Stimulated activated CD4-positive, alpha-beta T cell treated with anti-CD3 and anti-CD28 coated beads, Interleukin-2, amount 100 ng/mL, for 4 hours (primary cell): ENCODE results near the gene FXYD5.
"Not testable (repeated sequence)": the region's sequence is repeated elsewhere in the genome, so short reads cannot be mapped to it uniquely, and the experiment has no call there.

ENCODE experiments used
- DNase-seq: peaks from one replicate; pipeline ENCODE4 v3.0.0-alpha.2; 2020; ENCODE audit warnings: low read depth

The FXYD5 gene

DNA sequence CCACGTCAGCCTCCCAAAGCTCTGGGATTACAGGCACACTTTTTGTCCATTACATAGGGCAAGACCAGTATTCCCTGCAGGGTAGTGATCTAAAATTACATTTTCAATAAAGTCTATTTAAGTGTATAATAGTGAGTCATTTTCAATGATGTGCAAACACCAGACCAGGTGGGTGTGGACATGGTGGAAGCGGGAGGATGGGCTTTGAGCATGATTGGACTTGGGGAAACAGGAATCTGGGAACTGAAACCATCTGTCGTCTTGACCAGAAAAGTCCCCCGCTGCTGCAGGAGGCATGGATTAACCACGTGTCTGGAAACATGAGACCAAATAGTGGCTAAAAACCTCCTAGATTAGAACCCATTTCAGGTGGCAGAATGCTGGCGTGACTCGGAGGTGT, 34.0 kb upstream of the FXYD5 start:
- DNase-seq, result no peak

DNA sequence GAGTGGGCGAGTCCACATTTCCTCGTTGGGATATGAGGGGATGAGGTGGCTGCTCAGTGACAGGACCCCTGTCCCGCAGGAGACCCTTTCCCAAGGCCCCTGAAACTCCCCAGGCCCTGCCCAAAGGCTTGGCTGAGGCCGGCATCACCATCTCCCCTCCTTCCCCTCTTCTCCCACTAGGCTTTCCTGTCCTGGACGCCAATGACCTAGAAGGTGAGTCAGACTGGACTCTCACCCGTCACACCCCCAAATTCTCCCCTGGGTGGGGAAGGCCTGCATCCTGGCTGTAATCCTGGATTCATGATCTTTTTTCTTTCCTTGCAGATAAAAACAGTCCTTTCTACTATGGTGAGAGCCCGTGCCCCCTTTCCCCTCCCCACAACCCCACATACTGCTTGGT, 33.6 kb upstream of the FXYD5 start:
- no peak for DNase-seq

DNA sequence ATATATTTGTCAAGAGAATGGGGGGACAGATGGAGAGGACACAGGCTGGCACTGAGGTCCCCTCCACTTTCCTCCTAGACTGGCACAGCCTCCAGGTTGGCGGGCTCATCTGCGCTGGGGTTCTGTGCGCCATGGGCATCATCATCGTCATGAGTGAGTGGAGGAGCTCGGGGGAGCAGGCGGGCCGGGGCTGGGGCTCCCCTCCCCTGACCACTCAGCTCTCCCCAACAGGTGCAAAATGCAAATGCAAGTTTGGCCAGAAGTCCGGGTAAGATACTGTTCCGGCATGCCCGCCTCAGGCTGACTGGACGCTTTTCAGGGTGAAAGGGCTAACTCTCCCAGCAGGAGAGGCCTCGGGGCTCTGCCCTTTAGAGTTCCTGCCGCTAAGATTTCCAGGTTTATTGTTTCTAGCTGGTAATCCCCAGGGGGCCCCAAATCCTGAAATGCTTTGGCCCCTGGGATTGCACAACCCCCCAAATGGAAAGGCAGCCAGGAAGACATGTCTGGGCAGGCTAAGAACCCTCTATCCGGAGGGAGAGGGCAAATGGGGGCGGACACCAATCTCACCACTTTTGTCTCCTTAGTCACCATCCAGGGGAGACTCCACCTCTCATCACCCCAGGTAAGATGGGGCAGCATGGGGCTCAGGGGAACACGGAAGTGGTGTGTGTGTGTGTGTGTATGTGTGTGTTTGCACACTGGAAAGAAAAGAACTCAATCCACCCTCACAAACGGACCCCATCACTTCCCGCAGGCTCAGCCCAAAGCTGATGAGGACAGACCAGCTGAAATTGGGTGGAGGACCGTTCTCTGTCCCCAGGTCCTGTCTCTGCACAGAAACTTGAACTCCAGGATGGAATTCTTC, 31.6 kb upstream of the FXYD5 start:
- no peak for DNase-seq

DNA sequence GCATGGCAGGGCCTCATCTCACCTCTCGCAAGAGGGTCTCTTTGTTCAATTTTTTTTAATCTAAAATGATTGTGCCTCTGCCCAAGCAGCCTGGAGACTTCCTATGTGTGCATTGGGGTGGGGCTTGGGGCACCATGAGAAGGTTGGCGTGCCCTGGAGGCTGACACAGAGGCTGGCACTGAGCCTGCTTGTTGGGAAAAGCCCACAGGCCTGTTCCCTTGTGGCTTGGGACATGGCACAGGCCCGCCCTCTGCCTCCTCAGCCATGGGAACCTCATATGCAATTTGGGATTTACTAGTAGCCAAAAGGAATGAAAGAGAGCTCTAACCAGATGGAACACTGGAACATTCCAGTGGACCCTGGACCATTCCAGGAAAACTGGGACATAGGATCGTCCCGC, 31.0 kb upstream of the FXYD5 start:
- no peak for DNase-seq

DNA sequence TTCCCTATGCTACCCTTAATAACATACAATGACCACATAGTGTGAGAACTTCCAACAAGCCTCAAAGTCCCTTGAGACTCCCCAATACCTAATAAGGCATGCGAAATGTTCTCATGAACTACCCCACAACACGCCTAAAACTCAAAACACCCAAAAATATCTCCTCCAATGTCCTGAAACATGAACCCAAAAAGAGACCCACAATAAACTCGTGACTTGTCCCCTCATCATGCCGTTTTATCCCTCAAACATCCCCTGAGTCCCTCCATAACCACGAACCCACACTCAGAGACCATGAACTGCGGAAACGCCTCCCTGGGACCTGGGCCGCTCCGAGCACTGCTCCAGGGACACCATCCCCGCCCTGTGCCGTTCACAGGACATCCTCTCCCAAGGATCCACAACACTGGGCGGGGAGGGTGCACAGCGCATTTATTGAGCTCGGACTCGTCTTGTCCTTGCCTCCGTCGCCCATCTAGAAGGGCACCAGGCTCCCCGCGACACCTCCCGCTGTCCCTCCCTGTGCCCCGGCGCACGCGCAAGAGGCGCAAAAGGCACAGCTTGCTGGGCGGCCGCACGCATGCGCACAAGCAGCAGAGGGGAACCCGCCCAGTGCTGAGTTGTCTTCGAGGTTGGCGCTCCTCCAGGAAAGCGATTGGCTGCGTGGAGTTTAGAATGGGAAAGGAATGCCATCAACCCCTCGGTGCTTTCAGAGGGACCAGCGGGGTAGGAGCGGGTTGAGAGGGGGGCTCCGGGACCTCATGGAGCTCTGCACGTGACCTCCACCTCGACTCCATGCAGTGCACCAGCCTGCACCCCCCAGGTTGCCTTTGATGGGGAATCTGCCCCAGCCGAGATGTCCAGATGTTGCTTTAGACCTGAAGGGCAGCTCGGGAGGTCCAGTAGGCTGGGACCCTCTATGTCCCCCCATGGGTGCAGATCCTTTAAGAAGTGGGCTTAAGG, 30.2 kb upstream of the FXYD5 start:
- DNase-seq, result peak; percentile 83

DNA sequence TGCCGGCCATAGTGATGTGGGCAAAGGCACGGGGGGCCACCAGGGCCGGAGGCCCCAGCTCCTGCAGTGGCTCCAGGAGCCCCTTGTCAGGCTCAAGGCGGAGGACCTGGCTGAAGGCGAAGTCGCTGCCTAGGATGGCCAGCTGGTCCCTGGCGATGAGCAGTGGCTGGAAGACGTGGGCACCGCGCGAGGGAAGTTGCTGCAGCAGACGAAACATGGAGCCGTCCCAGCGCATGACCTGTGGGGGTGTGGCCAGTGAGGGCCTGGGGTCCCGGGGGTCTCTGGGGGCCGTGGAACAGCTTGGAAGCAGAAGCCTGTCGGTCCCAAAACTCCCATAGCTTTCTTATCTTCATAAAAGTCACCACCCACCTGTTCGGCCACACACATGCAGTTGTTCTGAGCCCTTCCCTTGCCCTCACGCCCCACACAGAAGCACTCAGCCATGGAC, 29.2 kb upstream of the FXYD5 start:
- no peak for DNase-seq

DNA sequence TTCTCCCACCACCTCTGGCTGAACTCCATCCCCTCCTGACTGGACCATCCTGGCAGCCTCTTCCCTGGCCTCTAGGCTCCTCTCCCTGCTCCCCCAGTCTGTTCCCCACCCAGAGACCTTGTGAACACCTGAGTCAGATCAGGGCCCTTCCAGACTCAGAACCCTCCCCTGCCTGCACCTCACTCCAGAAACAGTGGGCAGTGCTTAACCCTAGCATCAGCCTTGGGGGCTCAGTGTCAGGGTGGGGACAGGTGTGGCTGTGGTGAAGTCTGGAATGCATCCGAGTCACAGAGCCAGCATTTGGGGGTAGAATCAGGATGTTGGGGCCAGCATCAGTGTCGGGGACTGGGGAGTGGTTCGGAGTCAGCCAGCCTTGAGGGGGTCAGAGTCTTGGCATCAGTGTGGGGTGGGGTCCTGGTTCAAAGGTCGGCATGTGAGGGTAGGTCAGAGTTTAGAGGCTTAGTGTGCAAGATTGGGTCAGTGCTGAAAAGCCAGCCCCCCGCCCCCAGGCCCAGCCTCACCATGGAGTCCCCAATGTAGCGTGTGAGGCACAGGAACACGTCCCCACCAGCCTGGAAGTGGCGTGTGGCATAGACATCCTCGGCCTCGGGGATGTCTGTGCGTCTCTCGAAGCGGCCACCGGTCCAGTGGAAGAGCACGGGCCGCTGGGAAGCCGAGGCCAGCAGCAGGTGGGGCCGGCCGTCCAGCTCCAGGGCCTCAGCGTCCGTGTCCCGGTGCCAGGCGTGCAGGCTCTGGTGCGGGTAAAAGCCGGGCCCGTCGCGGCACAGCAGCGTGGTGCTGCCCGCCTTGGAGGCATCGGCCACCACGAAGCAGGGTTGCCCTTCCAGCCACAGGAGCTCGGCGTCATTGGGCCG, 28.5 kb upstream of the FXYD5 start:
- no peak for DNase-seq

DNA sequence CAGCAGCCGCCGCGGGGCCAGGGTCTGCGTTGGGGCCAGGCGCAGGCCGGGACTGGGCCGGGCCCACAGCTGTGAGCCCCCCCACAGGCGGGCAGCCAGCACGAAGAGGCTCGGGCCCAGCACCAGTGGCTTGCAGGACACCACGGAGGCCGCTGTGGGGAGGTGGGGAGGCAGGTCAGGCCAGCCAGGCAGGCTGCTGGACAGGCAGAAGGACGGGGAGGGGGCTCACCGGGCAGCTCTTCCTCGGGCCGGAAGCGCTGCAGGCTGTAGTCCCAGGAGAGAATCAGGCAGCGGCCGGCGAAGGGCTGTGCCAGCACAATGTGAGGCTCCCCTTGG, 27.9 kb upstream of the FXYD5 start:
- no peak for DNase-seq

DNA sequence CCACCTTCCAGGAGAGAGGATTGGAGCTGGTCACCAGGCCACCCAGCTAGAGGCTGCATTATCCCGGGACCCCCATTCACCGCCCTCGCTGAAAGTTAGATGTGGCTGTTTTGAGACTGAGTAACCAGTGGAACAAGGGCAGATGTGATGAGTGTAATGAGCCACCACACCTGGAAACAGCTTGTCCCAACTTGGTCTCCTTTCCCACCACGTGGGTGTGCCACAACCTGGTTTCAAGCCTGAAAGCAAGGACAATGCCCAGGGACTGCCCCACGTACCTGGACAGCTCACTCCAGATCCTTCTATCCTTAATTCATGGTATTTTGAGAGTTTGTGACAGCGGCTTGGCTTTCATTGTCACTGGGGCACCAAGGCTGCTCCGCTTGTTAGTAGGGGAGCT, 26.7 kb upstream of the FXYD5 start:
- no peak for DNase-seq

DNA sequence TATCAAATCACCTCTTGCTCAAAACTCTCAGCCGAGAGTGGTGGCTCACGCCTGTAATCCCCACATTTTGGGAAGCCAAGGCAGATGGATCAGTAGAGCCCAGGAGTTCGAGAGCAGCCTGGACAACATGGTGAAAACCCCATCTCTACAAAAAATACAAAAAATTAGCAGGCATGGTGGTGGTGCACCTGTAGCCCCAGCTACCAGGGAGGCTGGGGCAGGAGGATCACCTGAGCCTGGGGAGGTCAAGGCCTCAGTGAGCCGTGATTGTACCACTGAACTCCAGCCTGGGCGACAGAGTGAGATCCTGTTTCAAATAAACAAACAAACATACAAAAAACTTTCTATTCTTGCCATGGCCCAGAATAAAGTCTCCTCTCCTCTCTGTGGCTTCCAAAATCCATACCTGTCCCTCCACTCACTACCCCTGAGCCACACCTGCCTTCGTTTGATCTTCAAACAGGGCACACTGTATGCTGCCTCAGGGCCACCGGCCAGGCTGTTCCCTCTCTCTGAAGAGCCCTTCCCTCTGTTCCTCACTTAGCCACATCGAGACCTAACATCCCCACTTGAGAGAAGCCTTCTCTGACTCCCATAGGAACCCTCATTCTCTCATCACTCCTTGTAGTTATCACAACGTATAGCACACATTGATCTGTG, 26.0 kb upstream of the FXYD5 start:
- no peak for DNase-seq

DNA sequence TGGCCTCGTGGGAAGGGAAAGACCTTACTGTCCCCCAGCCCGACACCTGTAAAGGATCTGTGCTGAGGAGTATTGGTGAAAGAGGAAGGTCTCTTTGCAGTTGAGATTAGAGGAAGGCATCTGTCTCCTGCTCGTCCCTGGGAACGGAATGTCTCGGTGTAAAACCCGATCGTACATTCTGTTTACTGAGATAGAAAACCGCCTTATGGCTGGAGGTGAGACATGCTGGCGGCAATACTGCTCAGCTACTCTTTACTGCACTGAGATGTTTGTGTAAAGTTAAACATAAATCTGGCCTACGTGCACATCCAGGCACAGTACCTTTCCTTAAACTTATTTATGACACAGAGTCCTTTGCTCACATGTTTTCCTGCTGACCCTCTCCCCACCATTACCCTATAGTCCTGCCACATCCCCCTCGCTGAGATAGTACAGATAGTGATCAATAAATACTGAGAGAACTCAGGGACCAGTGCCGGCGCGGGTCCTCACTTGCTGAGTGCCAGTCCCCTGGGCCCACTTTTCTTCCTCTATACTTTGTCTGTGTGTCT, 24.7 kb upstream of the FXYD5 start:
- DNase-seq, result not testable (repeated sequence)

DNA sequence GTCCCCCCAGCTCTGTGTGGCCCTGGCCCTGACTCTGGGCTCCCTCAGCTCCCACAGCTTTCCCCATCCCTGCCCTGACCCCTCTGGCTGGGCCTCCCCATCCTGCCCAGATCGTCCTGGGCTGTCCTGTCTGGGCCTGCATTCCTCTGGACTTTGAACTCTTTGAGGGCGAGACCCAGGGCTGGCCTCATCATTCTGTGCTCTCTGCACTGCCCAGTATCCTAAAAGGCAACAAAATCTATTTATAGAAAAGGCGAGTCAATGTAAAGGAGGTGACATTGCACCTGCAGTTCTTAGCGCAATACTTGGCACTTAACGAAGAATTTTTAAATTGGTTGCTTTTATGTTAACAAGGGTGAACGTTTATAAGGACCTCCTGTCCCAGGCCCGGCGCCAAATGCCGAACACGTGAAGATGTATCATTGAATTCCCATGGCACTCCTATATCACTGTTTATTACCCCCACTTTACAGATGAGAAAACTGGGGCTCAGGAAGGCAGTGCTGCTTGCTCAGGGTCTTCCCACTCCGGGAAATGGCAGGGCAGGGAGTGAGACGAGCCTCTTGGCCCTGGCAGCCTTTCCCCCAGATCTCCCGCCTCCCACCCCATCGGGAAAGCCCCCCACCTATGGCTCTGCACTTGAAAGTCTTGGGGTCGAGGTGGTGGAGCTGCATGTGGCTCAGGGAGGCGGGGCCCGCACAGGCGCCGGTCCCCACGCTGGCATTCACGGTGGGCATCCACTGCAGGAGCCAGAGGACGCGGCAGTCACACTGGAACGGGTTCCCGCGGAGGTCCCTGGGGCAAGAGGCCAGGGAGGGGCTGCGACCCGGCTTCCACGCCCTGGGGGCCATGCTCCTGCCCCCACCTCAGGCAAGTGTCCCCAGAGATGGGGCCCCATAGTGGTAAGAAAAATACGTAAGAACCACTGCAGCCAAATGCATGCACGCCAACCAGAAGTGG, 23.5 kb upstream of the FXYD5 start:
- DNase-seq, result no peak

DNA sequence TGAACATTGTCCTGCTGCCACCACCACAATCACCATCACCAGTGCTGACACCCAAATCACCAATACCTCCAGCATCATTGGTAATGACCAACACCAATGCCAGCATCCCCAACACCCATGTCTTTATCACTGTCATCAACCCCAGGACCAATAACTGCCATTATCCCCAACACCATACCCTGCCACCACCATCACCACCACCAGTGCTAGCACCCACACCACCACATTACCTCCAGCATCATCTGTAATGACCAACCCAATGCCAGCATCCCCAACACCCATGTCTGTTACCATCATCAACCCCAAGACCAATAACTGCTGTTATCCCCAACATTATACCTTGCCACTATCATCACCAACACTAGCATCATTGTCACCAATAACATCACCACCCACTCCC, 22.3 kb upstream of the FXYD5 start:
- no peak for DNase-seq

DNA sequence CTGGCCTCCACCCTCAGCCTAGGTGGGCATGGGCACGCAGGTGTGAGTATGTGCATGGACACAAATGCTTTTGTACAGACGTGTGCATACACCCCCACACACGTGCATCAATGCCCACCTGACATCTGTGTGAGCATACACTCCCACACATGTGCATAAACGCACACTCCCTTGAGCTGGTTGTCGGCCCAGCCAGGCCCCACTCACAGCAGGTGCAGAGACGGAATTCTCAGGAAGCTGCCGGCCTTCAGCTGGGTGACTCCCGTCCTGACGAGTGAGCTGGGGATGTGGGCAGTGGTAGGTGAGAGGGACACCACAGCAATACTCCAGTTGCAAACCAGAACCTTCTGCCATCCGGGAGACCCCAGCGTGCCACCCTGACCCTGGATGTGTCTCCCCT, 20.7 kb upstream of the FXYD5 start:
- DNase-seq, result no peak

DNA sequence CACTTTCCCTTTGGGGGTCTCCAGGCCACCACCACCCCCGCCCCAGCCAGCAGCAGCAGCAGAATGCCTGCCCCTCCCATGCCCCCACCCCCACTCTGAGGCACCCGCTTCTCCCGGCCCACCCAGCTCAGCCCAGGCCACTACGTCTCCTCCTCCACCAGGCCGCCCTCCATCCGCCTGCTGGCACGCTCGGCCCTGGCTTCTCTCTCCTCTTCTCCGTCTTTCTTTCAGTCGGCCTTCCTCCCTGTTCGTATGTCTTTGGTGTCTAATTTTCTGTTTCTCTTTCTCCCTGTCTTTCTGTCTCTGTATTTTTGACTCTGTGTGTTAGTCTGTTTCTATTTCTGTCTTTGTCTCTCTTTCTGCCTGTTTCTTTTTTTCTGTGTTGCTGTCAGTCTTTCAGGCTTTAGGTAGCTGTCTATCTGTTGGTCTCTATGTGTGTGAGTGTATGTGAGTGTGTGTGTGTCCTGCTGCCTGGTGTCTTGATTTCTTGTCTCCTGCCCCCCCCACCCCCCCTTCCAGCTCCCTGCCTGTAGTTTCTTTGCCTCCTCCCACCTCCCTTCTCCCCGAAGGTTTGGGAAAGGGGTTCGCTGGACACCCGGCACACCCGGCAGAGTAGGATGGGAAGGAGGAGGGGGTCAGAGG, 19.8 kb upstream of the FXYD5 start, which contains the start of gene LGI4:
LGI4 (minus strand) TSS at position 459 of the 642 bp plus-strand sequence; CDS start at position 80, 379 bp downstream.
- DNase-seq, result no peak

DNA sequence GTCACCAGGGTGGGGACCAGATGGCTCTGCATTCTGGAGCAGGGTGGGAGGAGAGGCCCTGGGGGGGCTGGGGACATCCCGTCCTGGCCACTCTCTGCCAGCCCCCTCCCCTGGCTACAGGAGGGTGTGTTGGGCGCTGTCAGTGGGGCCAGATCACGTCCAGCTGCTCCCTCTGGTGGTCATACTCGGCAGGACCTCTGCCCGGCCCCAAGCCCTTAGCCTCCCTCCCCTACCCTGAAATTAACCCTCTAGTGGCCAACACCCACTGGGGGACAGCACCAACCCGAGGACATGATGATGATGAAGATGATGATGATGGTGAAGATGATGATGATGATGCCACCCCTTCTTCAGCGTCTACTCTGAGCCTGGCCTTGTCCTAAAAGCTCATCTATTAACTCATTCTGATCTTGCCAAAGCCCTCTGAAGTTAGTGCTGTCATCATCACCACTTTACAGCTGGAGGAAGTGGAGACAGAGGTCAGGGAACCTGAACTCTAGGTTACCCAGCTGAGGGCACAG, 19.1 kb upstream of the FXYD5 start:
- DNase-seq, result no peak

DNA sequence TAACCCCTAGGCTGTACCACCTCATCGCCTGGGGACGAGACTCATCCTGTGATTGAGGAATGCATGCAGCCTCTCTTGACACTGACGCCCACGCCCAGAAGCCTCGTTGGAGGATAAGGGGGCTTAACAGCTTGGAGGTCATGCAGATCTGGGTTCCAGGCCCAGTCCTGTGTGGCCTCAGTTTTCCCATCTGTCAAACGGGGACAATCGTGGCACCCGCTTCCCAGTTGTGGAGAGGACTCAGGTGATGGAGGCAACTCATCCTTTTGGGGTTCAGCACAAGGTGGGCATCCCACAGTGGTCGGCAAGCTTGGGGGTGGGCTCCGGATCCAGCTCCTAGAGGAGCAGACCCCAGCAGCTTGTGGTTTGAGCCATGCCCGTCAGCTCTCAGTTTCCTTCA, 18.3 kb upstream of the FXYD5 start:
- no peak for DNase-seq

DNA sequence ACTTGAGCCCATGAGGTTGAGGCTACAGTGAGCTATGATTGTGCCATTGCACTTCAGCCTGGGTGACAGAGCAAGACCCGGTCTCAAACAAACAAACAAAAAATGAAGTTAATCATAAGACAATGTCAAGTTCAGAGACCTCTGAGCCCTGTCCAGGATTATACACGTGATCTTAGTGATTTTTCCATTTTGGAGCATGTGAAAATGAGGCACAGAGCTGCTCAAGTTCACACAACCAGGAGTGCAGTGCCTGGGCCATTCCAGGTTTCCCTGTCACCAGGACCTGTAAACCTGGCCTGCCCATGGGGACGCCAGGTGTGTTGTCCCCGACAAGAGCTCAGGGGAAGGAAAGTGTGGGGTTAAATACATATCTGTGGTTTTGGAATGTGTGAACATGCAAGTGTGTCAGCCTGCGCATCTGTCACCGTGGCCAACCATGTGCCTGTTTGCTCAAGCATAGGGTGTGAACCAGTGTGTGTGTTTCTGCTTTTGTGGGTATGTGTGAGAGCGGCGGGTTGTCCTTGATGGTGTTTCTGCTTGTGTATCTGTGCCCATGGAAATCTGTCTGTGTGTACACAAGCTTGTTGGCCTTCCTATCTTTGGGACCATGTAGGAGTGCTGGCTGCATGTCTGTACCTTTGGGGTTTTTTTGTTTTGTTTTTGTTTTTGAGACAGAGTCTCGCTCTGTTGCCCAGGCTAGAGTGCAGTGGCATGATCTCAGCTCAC, 17.4 kb upstream of the FXYD5 start:
- DNase-seq, result no peak
